Thyroid gland (tissue), 4 donors: ENCODE measurements around the gene PLA2G2D. TPM values are rescaled to one million over a fixed set of nuclear protein-coding genes. Genes with fewer than 3 reads are reported as not detected.

ENCODE experiments used
- DNase-seq, 2 donors: peaks; one replicate each; pipeline ENCODE4 v3.0.0-alpha.2; 2019
- H3K27ac ChIP-seq, 3 donors: fragments of 200-600 bp; sonication (generic); 1 replicate in 2 of 3; 2 replicates in 1 of 3; pipeline ENCODE4 v1.5.1; 2016 to 2019; ENCODE audit warnings: mild to moderate bottlenecking in 1 of 3, moderate library complexity in 1 of 3
- H3K27me3 ChIP-seq: fragments of 200-600 bp; sonication (generic); one replicate; pipeline ENCODE4 v1.5.1; 2019
- H3K36me3 ChIP-seq, 2 donors: fragments of 200-600 bp; sonication (generic); one replicate each; pipeline ENCODE4 v1.5.1; 2016 to 2019
- H3K4me1 ChIP-seq, 2 donors: fragments of 200-600 bp; sonication (generic); one replicate each; pipeline ENCODE4 v1.5.1; 2017 to 2019
- H3K4me3 ChIP-seq, 3 donors: fragments of 200-600 bp; sonication (generic); replicated peaks in 1 of 3; 1 replicate in 2 of 3; 2 replicates in 1 of 3; pipeline ENCODE4 v1.5.1; 2016; ENCODE audit warnings: mild to moderate bottlenecking in 1 of 3
- H3K9me3 ChIP-seq: fragments of 200-600 bp; sonication (generic); one replicate; pipeline ENCODE4 v1.5.1; 2017
- POLR2A ChIP-seq, 2 donors: fragments of 450-650 bp; IDR thresholded peaks; one replicate each; pipeline ENCODE4 v1.6.1; 2017; ENCODE audit warnings: antibody characterized with exemption in 2 of 2, mild to moderate bottlenecking in 2 of 2, moderate library complexity in 1 of 2
- WGBS, 2 donors: methylation state at CpG; one replicate each; pipeline ENCODE4 v1.1.5; 2017; 5-methylcytosine and 5-hydroxymethylcytosine counted together
- intact Hi-C: fragments of 100-400 bp; cut with DNase I; formaldehyde crosslinking; loops from one replicate; pipeline ENCODE4 v1.15.1; 2023
- total RNA-seq, 4 donors: library from RNA; depleted of rRNA; stranded (reverse); fragments of >200 nt; gene quantifications; one replicate each; pipeline ENCODE4 v1.2.3, GENCODE V29; 2016
- TF ChIP-seq, protein P1 (sequence below), 6 experiments: fragments of 200-600 bp in 3 of 6; fragments of 450-650 bp in 3 of 6; sonication (generic) in 3 of 6; IDR thresholded peaks; one replicate each; pipeline ENCODE4 v1.5.1; 2016 to 2019; ENCODE audit warnings: antibody characterized with exemption in 6 of 6, mild to moderate bottlenecking in 2 of 6, inconsistent platforms in 1 of 6, moderate library complexity in 1 of 6

PLA2G2D gene
- total RNA-seq, 4 donors from 2014 or later = not detected

DNA sequence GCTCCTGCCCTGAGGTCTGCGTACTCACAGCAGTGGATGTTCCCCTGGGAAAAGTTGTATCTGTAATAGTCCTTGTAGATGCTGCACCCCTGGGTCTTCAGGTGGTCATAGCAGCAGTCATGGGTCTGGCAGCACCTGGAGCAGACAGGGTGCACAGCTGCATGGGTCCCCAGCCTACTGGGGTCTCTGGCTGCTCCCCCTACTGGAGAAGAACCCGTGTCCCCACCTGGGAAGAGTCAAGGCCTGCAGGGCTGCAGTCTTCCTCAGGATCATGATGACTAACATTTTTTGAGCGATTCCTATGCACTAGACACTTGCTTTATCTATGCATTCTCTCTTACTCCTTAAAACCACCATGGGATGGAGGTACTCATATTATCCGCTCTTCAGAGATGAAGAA is 3.9 kb downstream of the PLA2G2D start:
- intact Hi-C loops = no loop called here
- TF ChIP-seq, protein P1, sequence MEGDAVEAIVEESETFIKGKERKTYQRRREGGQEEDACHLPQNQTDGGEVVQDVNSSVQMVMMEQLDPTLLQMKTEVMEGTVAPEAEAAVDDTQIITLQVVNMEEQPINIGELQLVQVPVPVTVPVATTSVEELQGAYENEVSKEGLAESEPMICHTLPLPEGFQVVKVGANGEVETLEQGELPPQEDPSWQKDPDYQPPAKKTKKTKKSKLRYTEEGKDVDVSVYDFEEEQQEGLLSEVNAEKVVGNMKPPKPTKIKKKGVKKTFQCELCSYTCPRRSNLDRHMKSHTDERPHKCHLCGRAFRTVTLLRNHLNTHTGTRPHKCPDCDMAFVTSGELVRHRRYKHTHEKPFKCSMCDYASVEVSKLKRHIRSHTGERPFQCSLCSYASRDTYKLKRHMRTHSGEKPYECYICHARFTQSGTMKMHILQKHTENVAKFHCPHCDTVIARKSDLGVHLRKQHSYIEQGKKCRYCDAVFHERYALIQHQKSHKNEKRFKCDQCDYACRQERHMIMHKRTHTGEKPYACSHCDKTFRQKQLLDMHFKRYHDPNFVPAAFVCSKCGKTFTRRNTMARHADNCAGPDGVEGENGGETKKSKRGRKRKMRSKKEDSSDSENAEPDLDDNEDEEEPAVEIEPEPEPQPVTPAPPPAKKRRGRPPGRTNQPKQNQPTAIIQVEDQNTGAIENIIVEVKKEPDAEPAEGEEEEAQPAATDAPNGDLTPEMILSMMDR (IDR thresholded peaks at IDR 0.05) = no peak
- no peak for TF ChIP-seq POLR2A (IDR thresholded peaks at IDR 0.05)
- H3K9me3 ChIP-seq = no peaks in the 10 kb centered on the region
- H3K4me1 ChIP-seq = no peaks in the 10 kb centered on the region
- WGBS, 2 donors = 73 to 84% methylated on average over 3 to 4 of the region's 4 CpGs
- H3K4me3 ChIP-seq = no peak overlapping the region
- no peak for DNase-seq
- no peaks in the 10 kb centered on the region for H3K27me3 ChIP-seq
- no peak overlapping the region for H3K27ac ChIP-seq
- no peaks in the 10 kb centered on the region for H3K36me3 ChIP-seq

DNA sequence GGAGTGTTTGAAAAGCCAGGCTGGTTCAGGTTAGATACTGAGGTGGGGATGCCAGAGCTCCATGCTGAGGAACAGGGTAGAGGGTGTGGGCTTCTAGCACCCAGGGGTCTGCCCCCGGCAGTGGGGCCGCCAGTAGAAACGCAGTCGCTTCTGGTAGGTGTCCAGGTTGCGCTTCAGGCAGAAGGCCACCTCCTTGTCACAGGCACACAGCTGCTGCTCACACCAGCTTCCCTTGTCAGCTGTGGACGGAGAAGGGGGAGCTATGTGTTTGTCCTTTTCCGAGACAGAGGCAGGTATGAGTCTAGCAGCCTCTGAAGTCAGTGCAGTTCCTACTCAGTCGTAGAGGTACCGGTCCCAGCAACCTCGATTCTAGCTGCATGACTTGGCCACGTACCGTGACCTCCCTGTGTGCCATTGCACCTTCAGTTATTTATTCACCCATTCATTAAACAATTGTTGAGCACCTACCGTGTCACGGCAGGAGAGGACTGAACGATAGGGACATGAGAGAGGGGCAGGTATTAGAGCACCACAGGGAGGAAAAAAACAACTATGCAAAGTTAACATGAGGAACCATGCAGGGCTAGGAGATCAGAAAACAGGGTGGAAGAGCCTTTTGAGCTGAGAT is 5.2 kb downstream of the PLA2G2D start:
- Histone ChIP-seq H3K27me3 (no peaks in the 10 kb centered on the region), H3K4me1 (no peaks in the 10 kb centered on the region), H3K27ac (no peak overlapping the region), H3K36me3 (no peaks in the 10 kb centered on the region), H3K9me3 (no peaks in the 10 kb centered on the region), H3K4me3 (no peak overlapping the region)
- TF ChIP-seq POLR2A (IDR thresholded peaks at IDR 0.05) = no peak
- TF ChIP-seq, protein P1 (IDR thresholded peaks at IDR 0.05) = no peak
- 60 to 64% methylated on average over 15 of the region's 15 CpGs for WGBS, 2 donors
- intact Hi-C loops = no loop called here
- DNase-seq = no peak

DNA sequence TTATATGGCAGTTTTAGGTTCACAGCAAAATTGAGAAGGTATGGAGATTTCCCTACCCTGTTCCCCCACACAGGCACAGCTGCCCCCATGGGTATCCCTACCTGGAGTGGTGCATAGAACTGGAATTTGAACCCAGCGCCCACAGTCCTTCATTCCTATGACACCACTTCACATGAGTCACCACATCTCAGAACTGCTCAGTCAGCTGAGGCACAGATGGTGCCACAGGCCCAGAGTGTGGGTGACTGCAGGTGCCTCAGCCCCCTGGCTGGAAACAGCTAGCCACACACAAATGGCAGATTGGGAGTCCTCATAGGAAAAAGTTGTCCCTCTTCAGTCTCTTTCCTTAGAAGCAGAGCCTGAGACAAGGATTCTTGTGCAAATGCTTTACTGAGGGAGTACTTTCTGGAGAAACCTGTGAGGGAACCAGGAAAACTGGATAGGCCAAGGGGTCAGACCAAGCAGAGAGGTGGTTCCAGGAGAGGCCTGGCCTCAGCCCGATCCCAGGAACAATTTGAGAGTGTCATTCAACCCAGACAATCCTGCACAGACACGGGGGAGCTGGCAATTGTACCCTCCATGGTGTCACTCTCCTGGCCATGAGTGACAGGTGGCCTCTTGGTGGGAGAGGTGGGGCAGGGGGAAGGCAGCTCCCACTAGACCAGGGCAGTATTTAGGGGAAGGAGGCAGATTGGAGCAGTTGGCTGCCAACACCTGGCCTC is 6.9 kb downstream of the PLA2G2D start:
- Histone ChIP-seq H3K4me3 (no peak overlapping the region), H3K27me3 (no peaks in the 10 kb centered on the region), H3K4me1 (no peaks in the 10 kb centered on the region), H3K36me3 (no peaks in the 10 kb centered on the region), H3K9me3 (no peaks in the 10 kb centered on the region), H3K27ac (no peak overlapping the region)
- DNase-seq = no peak
- 89 to 92% methylated on average over 2 to 3 of the region's 3 CpGs for WGBS, 2 donors
- TF ChIP-seq, protein P1 (IDR thresholded peaks at IDR 0.05) = no peak
- TF ChIP-seq POLR2A (IDR thresholded peaks at IDR 0.05) = no peak
- intact Hi-C loops = no loop called here

DNA sequence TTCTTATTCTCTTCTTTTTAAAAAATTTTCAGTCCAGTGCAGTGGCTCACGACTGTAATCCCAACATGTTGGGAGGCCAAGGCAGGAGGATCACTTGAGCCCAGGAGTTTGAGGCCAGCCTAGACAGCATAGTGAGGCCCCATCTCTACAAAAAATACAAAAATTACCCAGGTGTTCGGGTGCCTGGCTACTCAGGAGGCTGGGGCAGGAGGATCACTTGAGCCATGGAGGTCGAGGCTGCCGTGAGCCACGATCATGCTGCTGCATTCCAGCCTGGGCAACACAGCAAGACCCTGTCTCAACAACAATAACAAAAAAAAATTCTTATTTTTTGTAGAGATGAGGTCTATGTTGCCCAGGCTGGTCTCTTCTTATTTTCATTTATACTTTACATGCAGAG is 7.9 kb downstream of the PLA2G2D start:
- no peak for TF ChIP-seq POLR2A (IDR thresholded peaks at IDR 0.05)
- TF ChIP-seq, protein P1 (IDR thresholded peaks at IDR 0.05) = no peak
- Histone ChIP-seq H3K9me3 (no peaks in the 10 kb centered on the region), H3K36me3 (no peaks in the 10 kb centered on the region), H3K27me3 (no peaks in the 10 kb centered on the region), H3K4me3 (no peak overlapping the region), H3K4me1 (no peaks in the 10 kb centered on the region), H3K27ac (no peak overlapping the region)
- intact Hi-C loops = no loop called here
- 90% methylated on average over 5 of the region's 5 CpGs for WGBS, 2 donors
- DNase-seq = no peak

DNA sequence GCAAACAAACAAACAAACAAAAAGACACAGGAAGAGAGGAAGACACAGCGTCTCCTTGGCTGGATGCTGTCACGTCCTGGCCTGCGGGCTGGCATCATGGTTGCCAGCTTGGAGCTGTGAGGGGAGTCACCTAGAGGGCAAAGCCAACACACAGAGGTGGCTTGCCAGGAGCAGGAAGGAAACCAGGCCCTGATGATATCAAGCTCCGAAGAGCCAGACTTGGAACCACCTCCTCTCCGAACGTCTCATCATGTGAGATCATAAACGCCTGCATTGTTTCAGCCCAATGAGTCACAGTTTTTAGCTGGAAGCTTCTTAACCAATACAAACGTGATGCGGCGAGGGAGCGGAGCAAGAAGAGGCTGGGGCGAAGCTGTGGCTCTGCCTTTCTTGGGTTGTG is 8.7 kb downstream of the PLA2G2D start:
- H3K27ac ChIP-seq = no peak overlapping the region
- H3K36me3 ChIP-seq = no peaks in the 10 kb centered on the region
- intact Hi-C loops = no loop called here
- DNase-seq = no peak
- no peak for TF ChIP-seq POLR2A (IDR thresholded peaks at IDR 0.05)
- TF ChIP-seq, protein P1 (IDR thresholded peaks at IDR 0.05) = no peak
- H3K4me1 ChIP-seq = no peaks in the 10 kb centered on the region
- WGBS, 2 donors = 75 to 88% methylated on average over 12 of the region's 12 CpGs
- H3K9me3 ChIP-seq = no peaks in the 10 kb centered on the region
- no peak overlapping the region for H3K4me3 ChIP-seq
- H3K27me3 ChIP-seq = no peaks in the 10 kb centered on the region
